H1 (cell line): Measurements from ENCODE around the gene RIC8A. TPM values are rescaled to one million over a fixed set of nuclear protein-coding genes. Genes with fewer than 3 reads are reported as not detected.
A peak's percentile ranks its signal among the peaks of the same experiment; 100 is the strongest.

Source experiments
- CTCF ChIA-PET: fragments of 300-600 bp; sonication (Branson Sonifier 250); formaldehyde crosslinking; loops from one replicate; lab custom pipeline; 2021; ENCODE audit not compliant: partially characterized antibody; lab: Charles Lee
- POLR2A ChIA-PET: fragments of 300-600 bp; sonication (Branson Sonifier 250); formaldehyde crosslinking; loops from one replicate; lab custom pipeline; 2021; ENCODE audit warnings: inconsistent platforms; ENCODE audit not compliant: partially characterized antibody; lab: Charles Lee
- DNase-seq, 2 experiments: peaks; one replicate each; pipeline versions ENCODE4 v3.0.0 to v3.0.0-alpha.2; 2010 to 2022; ENCODE audit warnings: low spot score in 2 of 2, low read depth in 1 of 2, mixed read lengths in 1 of 2
- FAIRE-seq: peaks from 2 replicates; lab custom pipeline; 2011; peaks lifted over from hg19 to GRCh38; lab: Jason Lieb, UNC
- H2AFZ ChIP-seq: 2 replicates; pipeline ENCODE4 v1.8.1; 2012; ENCODE audit warnings: low read length, inconsistent platforms
- H2AK5ac ChIP-seq: 2 replicates; pipeline ENCODE4 v1.6.1; 2013; ENCODE audit warnings: low read depth, low read length
- H2BK120ac ChIP-seq: replicated peaks from 2 replicates; pipeline ENCODE3; 2013; ENCODE audit warnings: low read depth, low read length, inconsistent platforms
- H2BK12ac ChIP-seq: 2 replicates; pipeline ENCODE4 v1.6.1; 2013; ENCODE audit warnings: low read depth, low read length
- H2BK15ac ChIP-seq: 2 replicates; pipeline ENCODE4 v1.6.1; 2013; ENCODE audit warnings: low read length
- H2BK20ac ChIP-seq: 2 replicates; pipeline ENCODE4 v1.6.1; 2013; ENCODE audit warnings: low read length
- H2BK5ac ChIP-seq: 2 replicates; pipeline ENCODE4 v1.6.1; 2013; ENCODE audit warnings: low read depth, low read length
- H3K14ac ChIP-seq: 2 replicates; pipeline ENCODE4 v1.6.1; 2013; ENCODE audit warnings: inconsistent platforms; ENCODE audit not compliant: insufficient read length
- H3K18ac ChIP-seq: 2 replicates; pipeline ENCODE4 v1.6.1; 2013; ENCODE audit warnings: low read length; ENCODE audit errors: extremely low read depth
- H3K23ac ChIP-seq: 2 replicates; pipeline ENCODE4 v1.6.1; 2013; ENCODE audit warnings: inconsistent platforms; ENCODE audit not compliant: insufficient read length
- H3K23me2 ChIP-seq: 2 replicates; pipeline ENCODE4 v1.6.1; 2013; ENCODE audit warnings: low read depth, low read length
- H3K27ac ChIP-seq: 2 replicates; pipeline ENCODE4 v1.6.1; 2011; ENCODE audit warnings: low read depth, low read length, inconsistent platforms
- H3K27me3 ChIP-seq, 4 experiments: replicated peaks in 1 of 4; 1 replicate in 1 of 4; 2 replicates in 3 of 4; pipeline versions ENCODE4 v1.6.1 to v1.8.1; 2011 to 2013; ENCODE audit warnings: low read length in 3 of 4, mild to moderate bottlenecking in 3 of 4, inconsistent platforms in 2 of 4, mixed read lengths in 2 of 4, moderate library complexity in 1 of 4; ENCODE audit not compliant: control insufficient read depth in 3 of 4, insufficient read depth in 3 of 4; ENCODE audit errors: extremely low read depth in 1 of 4
- H3K36me3 ChIP-seq, 4 experiments: 2 replicates each; pipeline versions ENCODE4 v1.6.1 to v1.8.1; 2011 to 2013; ENCODE audit warnings: mild to moderate bottlenecking in 4 of 4, low read length in 3 of 4, moderate library complexity in 2 of 4, control low read depth in 1 of 4, inconsistent platforms in 1 of 4; ENCODE audit not compliant: insufficient read depth in 4 of 4, control insufficient read depth in 2 of 4
- H3K4ac ChIP-seq: replicated peaks from 2 replicates; pipeline ENCODE3; 2013; ENCODE audit warnings: low read length, low read depth, mixed read lengths, inconsistent platforms; ENCODE audit not compliant: insufficient read length
- H3K4me1 ChIP-seq, 4 experiments: replicated peaks in 1 of 4; 1 replicate in 1 of 4; 2 replicates in 3 of 4; pipeline versions ENCODE4 v1.6.1 to v1.8.1; 2011 to 2013; ENCODE audit warnings: low read length in 3 of 4, inconsistent platforms in 2 of 4, mixed read lengths in 1 of 4; ENCODE audit not compliant: insufficient read depth in 4 of 4, control insufficient read depth in 3 of 4
- H3K4me2 ChIP-seq, 2 experiments: 2 replicates each; pipeline versions ENCODE4 v1.6.1 to v1.8.1; 2011 to 2013; ENCODE audit warnings: low read depth in 2 of 2, low read length in 2 of 2, control low read depth in 1 of 2, inconsistent platforms in 1 of 2, mild to moderate bottlenecking in 1 of 2; ENCODE audit not compliant: insufficient read depth in 1 of 2
- H3K4me3 ChIP-seq, 4 experiments: fragments of 200-600, 300-600 bp in 1 of 4; sonication (generic), shearing (Covaris generic), sonication (Bioruptor Twin) in 1 of 4; 2 replicates each; pipeline versions ENCODE4 v1.5.1 to v1.8.1; 2011 to 2016; ENCODE audit warnings: low read length in 4 of 4, low read depth in 3 of 4, control low read depth in 2 of 4, inconsistent platforms in 2 of 4, mild to moderate bottlenecking in 2 of 4, mixed read lengths in 1 of 4, moderate library complexity in 1 of 4; ENCODE audit not compliant: insufficient read depth in 2 of 4; ENCODE audit errors: extremely low read depth in 1 of 4
- H3K56ac ChIP-seq: replicated peaks from 2 replicates; pipeline ENCODE3; 2013; ENCODE audit warnings: low read depth, mild to moderate bottlenecking, mixed read lengths, low read length, inconsistent platforms; ENCODE audit not compliant: insufficient read length
- H3K79me1 ChIP-seq: 2 replicates; pipeline ENCODE4 v1.6.1; 2013; ENCODE audit warnings: low read depth, low read length, control low read depth
- H3K79me2 ChIP-seq, 2 experiments: 2 replicates each; pipeline versions ENCODE4 v1.6.1 to v1.8.1; 2012 to 2013; ENCODE audit warnings: low read length in 2 of 2, mild to moderate bottlenecking in 2 of 2, inconsistent platforms in 1 of 2; ENCODE audit not compliant: insufficient read depth in 2 of 2, control insufficient read depth in 1 of 2
- H3K9ac ChIP-seq, 4 experiments: replicated peaks in 1 of 4; 1 replicate in 1 of 4; 2 replicates in 3 of 4; pipeline versions ENCODE4 v1.6.1 to v1.8.1; 2011 to 2013; ENCODE audit warnings: low read depth in 3 of 4, low read length in 3 of 4, control low read depth in 2 of 4, mild to moderate bottlenecking in 2 of 4, moderate library complexity in 2 of 4, inconsistent platforms in 1 of 4; ENCODE audit errors: extremely low read depth in 1 of 4
- H3K9me3 ChIP-seq, 2 experiments: 2 replicates each; pipeline versions ENCODE4 v1.6.1 to v1.8.1; 2012 to 2013; ENCODE audit warnings: mild to moderate bottlenecking in 2 of 2, moderate library complexity in 2 of 2, control low read depth in 1 of 2, inconsistent platforms in 1 of 2, low read depth in 1 of 2, low read length in 1 of 2, mixed read lengths in 1 of 2; ENCODE audit not compliant: insufficient read depth in 2 of 2
- H4K20me1 ChIP-seq, 2 experiments: replicated peaks in 1 of 2; 2 replicates each; pipeline versions ENCODE3 to v1.8.1; 2011 to 2013; ENCODE audit warnings: inconsistent platforms in 2 of 2, low read length in 2 of 2, mild to moderate bottlenecking in 1 of 2; ENCODE audit not compliant: insufficient read depth in 2 of 2, control insufficient read depth in 1 of 2
- H4K5ac ChIP-seq: 2 replicates; pipeline ENCODE4 v1.6.1; 2013; ENCODE audit warnings: low read length, low read depth, mixed read lengths, inconsistent platforms; ENCODE audit not compliant: insufficient read length
- H4K8ac ChIP-seq: 2 replicates; pipeline ENCODE4 v1.8.0; 2013; ENCODE audit warnings: mild to moderate bottlenecking, moderate library complexity, low read length, inconsistent platforms; ENCODE audit not compliant: insufficient read depth; ENCODE audit errors: extremely low read depth
- H4K91ac ChIP-seq: replicated peaks from 2 replicates; pipeline ENCODE3; 2013; ENCODE audit warnings: low read length, mixed read lengths, inconsistent platforms; ENCODE audit not compliant: insufficient read length
- BACH1 ChIP-seq: IDR thresholded peaks from 2 replicates; pipeline ENCODE4 v1.6.1; 2012; ENCODE audit warnings: low read length, improper control_type of control experiment
- BRCA1 ChIP-seq: IDR thresholded peaks from 2 replicates; pipeline ENCODE4 v1.6.1; 2012; ENCODE audit warnings: low read depth, low read length, improper control_type of control experiment
- CEBPB ChIP-seq: IDR thresholded peaks from 2 replicates; pipeline ENCODE4 v1.6.1; 2012; ENCODE audit warnings: low read depth, low read length
- EZH2 ChIP-seq: fragments of 200-600 bp; sonication (generic); IDR thresholded peaks from 2 replicates; pipeline ENCODE4 v1.7.1; 2012; ENCODE audit warnings: low read depth, mild to moderate bottlenecking, moderate library complexity, low read length, inconsistent platforms; ENCODE audit not compliant: severe bottlenecking
- HDAC2 ChIP-seq, 2 experiments: fragments of 300-600 bp in 1 of 2; sonication (generic) in 1 of 2; IDR thresholded peaks; 2 replicates each; pipeline ENCODE4 v1.6.1; 2011 to 2012; ENCODE audit warnings: low read depth in 2 of 2, low read length in 2 of 2, mild to moderate bottlenecking in 2 of 2, moderate library complexity in 2 of 2, borderline replicate concordance in 1 of 2, inconsistent platforms in 1 of 2
- JUND ChIP-seq: IDR thresholded peaks from 2 replicates; pipeline ENCODE4 v1.6.1; 2011; ENCODE audit warnings: mild to moderate bottlenecking, improper control_type of control experiment, low read length
- KDM4A ChIP-seq: IDR thresholded peaks from one replicate; pipeline ENCODE4 v1.7.1; 2012; ENCODE audit warnings: low read depth, mild to moderate bottlenecking, moderate library complexity, low read length, inconsistent platforms; ENCODE audit not compliant: severe bottlenecking
- PHF8 ChIP-seq: fragments of 200-600 bp; sonication (generic); conservative IDR thresholded peaks from 2 replicates; pipeline ENCODE4 v1.7.1; 2012; ENCODE audit warnings: low read depth, mild to moderate bottlenecking, inconsistent platforms, low read length, moderate library complexity
- POLR2A ChIP-seq, 2 experiments: IDR thresholded peaks; 1 replicate in 1 of 2; 2 replicates in 1 of 2; pipeline ENCODE4 v1.6.1; 2011; ENCODE audit warnings: low read depth in 2 of 2, low read length in 2 of 2, mild to moderate bottlenecking in 2 of 2; ENCODE audit errors: control extremely low read depth in 1 of 2
- RAD21 ChIP-seq, 2 experiments: IDR thresholded peaks in 1 of 2; conservative IDR thresholded peaks in 1 of 2; 2 replicates each; pipeline ENCODE4 v1.6.1; 2011; ENCODE audit warnings: low read depth in 2 of 2, low read length in 2 of 2, improper control_type of control experiment in 1 of 2, inconsistent platforms in 1 of 2, mild to moderate bottlenecking in 1 of 2, moderate library complexity in 1 of 2
- SP4 ChIP-seq: IDR thresholded peaks from 2 replicates; pipeline ENCODE4 v1.6.1; 2012; ENCODE audit warnings: low read length, inconsistent platforms
- TCF12 ChIP-seq: IDR thresholded peaks from 2 replicates; pipeline ENCODE4 v1.6.1; 2011; ENCODE audit warnings: low read depth, mild to moderate bottlenecking, low read length
- WGBS, 2 experiments: shearing (Covaris generic) in 1 of 2; methylation state at CpG; one replicate each; pipeline versions ENCODE4 v1.1.6 to v1.1.7; 2013 to 2015; ENCODE audit warnings: low lambda C conversion rate in 2 of 2, mixed read lengths in 2 of 2, inconsistent platforms in 1 of 2, low coverage in 1 of 2, missing lambda C conversion rate in 1 of 2; ENCODE audit not compliant: insufficient replicate concordance in 2 of 2, insufficient coverage in 1 of 2, insufficient read length in 1 of 2; ENCODE audit errors: extremely low coverage in 1 of 2, missing lambda C conversion rate in 1 of 2; 5-methylcytosine and 5-hydroxymethylcytosine counted together
- polyA plus RNA-seq, 7 experiments: library from polyadenylated mRNA; depleted of rRNA in 3 of 7; stranded (reverse) in 5 of 7; unstranded in 2 of 7; fragments of >200 nt in 5 of 7; fragments of 200-250 nt in 2 of 7; gene quantifications; 1 replicate in 5 of 7; 2 replicates in 1 of 7; 4 replicates in 1 of 7; pipeline versions ENCODE4 v1.2.1 to v1.2.3, GENCODE V29; 2011 to 2013; ENCODE audit warnings: missing spikeins in 2 of 7, mixed read lengths in 2 of 7
- total RNA-seq: library from RNA; stranded (reverse); fragmentation: NEBNext Ultra II Directional; extraction: Animal tissue kit (Norgen Biotek cat#: 25700); gene quantifications from 2 replicates; pipeline ENCODE4 v1.2.1, GENCODE V29; 2021

Gene RIC8A
- total and polyA plus RNA-seq, 2 of the 8 experiments (the other 6 are each of a cell fraction or from before 2014, with no cell fraction given): 67.0 to 105 TPM

- Histone ChIP-seq H3K27me3 (no peaks in the 10 kb centered on the region), H2BK120ac (no peak overlapping the region), H3K4ac (no peak overlapping the region), H3K79me1 (no peaks in the 10 kb centered on the region), H3K23me2 (peaks cover 8% of the 10 kb centered on the region), H2BK5ac (no peak overlapping the region), H3K23ac (no peak overlapping the region), H3K79me2 (no peaks in the 10 kb centered on the region), H2BK15ac (no peak overlapping the region), H3K56ac (peak overlapping the region; percentile 20), H3K4me2 (no peak overlapping the region), H3K27ac (no peak overlapping the region), H3K4me3 (no peak overlapping the region), H3K9me3 (no peaks in the 10 kb centered on the region), H2BK20ac (no peak overlapping the region), H2BK12ac (no peak overlapping the region), H2AFZ (no peak overlapping the region), H3K14ac (no peak overlapping the region), H3K4me1 (no peaks in the 10 kb centered on the region), H4K5ac (no peak overlapping the region), H3K18ac (no peak overlapping the region), H4K20me1 (no peaks in the 10 kb centered on the region), H4K91ac (no peak overlapping the region), H2AK5ac (no peak overlapping the region), H4K8ac (peak overlapping the region; percentile 17; the same call in 1 of the 2 replicates), H3K9ac (no peak overlapping the region), H3K36me3 (peaks cover 8 to 22% (median 14%) of the 10 kb centered on the region in 4 experiments)
- CTCF ChIA-PET: interaction anchor here (5.7 to 9.8 kb wide), 2 partner anchors 15 to 109 kb away, joined by 88 to 212 read pairs; partner anchors contain the start of genes B4GALNT4 and PSMD13
- no peak for DNase-seq
- POLR2A ChIA-PET: interaction anchor here (1.6 kb wide), 1 partner anchor 12 kb away, joined by 4 read pairs; no protein-coding TSS in a partner anchor
- FAIRE-seq: no peak
- WGBS, 2 experiments: 87% methylated on average over 2 of the region's 2 CpGs; no CpG with 5 or more reads in 1 of the 2 experiments
- no peak for TF ChIP-seq SP4
- no peak for TF ChIP-seq HDAC2 (IDR thresholded peaks at IDR 0.05; ENCODE audit: borderline replicate concordance in 1 of 2, low read depth in 2 of 2, low read length in 2 of 2)
- TF ChIP-seq BRCA1: no peak
- TF ChIP-seq KDM4A: no peak
- TF ChIP-seq TCF12: no peak
- TF ChIP-seq EZH2: no peak
- TF ChIP-seq PHF8: no peak
- TF ChIP-seq RAD21 (IDR thresholded peaks at IDR 0.05 in 1 of 2, conservative IDR thresholded peaks at IDR 0.05 in 1 of 2; ENCODE audit: low read depth in 2 of 2, low read length in 2 of 2): no peak
- no peak for TF ChIP-seq BACH1
- TF ChIP-seq CEBPB: no peak
- TF ChIP-seq POLR2A (IDR thresholded peaks at IDR 0.05; ENCODE audit: control extremely low read depth in 1 of 2, low read depth in 2 of 2, low read length in 2 of 2): no peak
- no peak for TF ChIP-seq JUND
Measured at GRCh38 chr11:255816-256215, 48.3 kb downstream of the RIC8A start.
